ENCODE measurements around the gene PRKN. TPM values are rescaled to one million over a fixed set of nuclear protein-coding genes. Genes with fewer than 3 reads are reported as not detected.

The PRKN gene
- polyA plus RNA-seq, 1 donor from 2014 or later, result 1.2 TPM

DNA sequence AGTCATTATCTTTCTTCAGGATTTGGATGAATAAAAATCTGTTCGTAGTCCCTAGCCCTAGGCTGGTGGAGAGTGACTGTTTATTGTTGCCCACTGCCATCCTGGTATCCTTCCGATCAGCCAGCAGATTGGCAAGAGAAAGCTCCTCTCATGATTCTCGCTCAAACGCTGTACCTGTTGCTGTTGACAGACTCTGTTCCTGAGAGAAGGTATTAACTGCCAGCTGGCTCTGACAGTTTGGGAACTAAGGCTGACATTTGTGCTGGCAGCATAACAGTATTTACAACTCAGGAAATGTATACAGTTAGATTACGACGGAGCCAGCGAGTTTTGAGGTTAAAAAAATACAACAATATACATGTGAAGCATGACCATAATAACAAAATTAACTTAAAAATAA lies 674.5 kb downstream of the PRKN start:
- TF ChIP-seq, protein P1, sequence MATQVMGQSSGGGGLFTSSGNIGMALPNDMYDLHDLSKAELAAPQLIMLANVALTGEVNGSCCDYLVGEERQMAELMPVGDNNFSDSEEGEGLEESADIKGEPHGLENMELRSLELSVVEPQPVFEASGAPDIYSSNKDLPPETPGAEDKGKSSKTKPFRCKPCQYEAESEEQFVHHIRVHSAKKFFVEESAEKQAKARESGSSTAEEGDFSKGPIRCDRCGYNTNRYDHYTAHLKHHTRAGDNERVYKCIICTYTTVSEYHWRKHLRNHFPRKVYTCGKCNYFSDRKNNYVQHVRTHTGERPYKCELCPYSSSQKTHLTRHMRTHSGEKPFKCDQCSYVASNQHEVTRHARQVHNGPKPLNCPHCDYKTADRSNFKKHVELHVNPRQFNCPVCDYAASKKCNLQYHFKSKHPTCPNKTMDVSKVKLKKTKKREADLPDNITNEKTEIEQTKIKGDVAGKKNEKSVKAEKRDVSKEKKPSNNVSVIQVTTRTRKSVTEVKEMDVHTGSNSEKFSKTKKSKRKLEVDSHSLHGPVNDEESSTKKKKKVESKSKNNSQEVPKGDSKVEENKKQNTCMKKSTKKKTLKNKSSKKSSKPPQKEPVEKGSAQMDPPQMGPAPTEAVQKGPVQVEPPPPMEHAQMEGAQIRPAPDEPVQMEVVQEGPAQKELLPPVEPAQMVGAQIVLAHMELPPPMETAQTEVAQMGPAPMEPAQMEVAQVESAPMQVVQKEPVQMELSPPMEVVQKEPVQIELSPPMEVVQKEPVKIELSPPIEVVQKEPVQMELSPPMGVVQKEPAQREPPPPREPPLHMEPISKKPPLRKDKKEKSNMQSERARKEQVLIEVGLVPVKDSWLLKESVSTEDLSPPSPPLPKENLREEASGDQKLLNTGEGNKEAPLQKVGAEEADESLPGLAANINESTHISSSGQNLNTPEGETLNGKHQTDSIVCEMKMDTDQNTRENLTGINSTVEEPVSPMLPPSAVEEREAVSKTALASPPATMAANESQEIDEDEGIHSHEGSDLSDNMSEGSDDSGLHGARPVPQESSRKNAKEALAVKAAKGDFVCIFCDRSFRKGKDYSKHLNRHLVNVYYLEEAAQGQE (IDR thresholded peaks at IDR 0.05; ENCODE audit: borderline replicate concordance), result no peak
- TF ChIP-seq SMC3 (conservative IDR thresholded peaks at IDR 0.05; ENCODE audit: poor library complexity) (no peak), MXI1 (conservative IDR thresholded peaks at IDR 0.05; ENCODE audit: poor library complexity, severe bottlenecking) (no peak), TAF1 (IDR thresholded peaks at IDR 0.05; ENCODE audit: low read depth) (no peak), POLR2AphosphoS5 (IDR thresholded peaks at IDR 0.05) (no peak), EZH2 (IDR thresholded peaks at IDR 0.05; ENCODE audit: borderline replicate concordance, insufficient read depth, low read length, poor library complexity, severe bottlenecking) (no peak), RAD21 (conservative IDR thresholded peaks at IDR 0.05) (no peak), EP300 (conservative IDR thresholded peaks at IDR 0.05; ENCODE audit: poor library complexity, severe bottlenecking) (no peak)
- TF ChIP-seq, protein P2, sequence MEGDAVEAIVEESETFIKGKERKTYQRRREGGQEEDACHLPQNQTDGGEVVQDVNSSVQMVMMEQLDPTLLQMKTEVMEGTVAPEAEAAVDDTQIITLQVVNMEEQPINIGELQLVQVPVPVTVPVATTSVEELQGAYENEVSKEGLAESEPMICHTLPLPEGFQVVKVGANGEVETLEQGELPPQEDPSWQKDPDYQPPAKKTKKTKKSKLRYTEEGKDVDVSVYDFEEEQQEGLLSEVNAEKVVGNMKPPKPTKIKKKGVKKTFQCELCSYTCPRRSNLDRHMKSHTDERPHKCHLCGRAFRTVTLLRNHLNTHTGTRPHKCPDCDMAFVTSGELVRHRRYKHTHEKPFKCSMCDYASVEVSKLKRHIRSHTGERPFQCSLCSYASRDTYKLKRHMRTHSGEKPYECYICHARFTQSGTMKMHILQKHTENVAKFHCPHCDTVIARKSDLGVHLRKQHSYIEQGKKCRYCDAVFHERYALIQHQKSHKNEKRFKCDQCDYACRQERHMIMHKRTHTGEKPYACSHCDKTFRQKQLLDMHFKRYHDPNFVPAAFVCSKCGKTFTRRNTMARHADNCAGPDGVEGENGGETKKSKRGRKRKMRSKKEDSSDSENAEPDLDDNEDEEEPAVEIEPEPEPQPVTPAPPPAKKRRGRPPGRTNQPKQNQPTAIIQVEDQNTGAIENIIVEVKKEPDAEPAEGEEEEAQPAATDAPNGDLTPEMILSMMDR (IDR thresholded peaks at IDR 0.05; ENCODE audit: poor library complexity, severe bottlenecking), result no peak
- Histone ChIP-seq H3K9me3 (ENCODE audit: low read length) (no peaks in the 10 kb centered on the region), H2AFZ (ENCODE audit: low read depth, low read length) (no peak overlapping the region), H3F3A (ENCODE audit: insufficient read depth, low read length, poor library complexity, severe bottlenecking) (no peaks in the 10 kb centered on the region), H3K4me2 (ENCODE audit: low read length) (no peak overlapping the region), H4K20me1 (ENCODE audit: insufficient read depth) (no peaks in the 10 kb centered on the region), H3K27ac (ENCODE audit: low read length) (no peak overlapping the region), H3K4me3 (ENCODE audit: low read length) (no peak overlapping the region), H3K9me2 (ENCODE audit: insufficient read depth, low read length) (no peaks in the 10 kb centered on the region), H3K9ac (ENCODE audit: low read length) (no peak overlapping the region), H3K36me3 (ENCODE audit: insufficient read depth, low read length) (no peaks in the 10 kb centered on the region), H3K27me3 (ENCODE audit: insufficient read depth, low read depth, low read length) (no peaks in the 10 kb centered on the region), H3K79me2 (replicated peaks; ENCODE audit: insufficient read depth, low read length) (no peaks in the 10 kb centered on the region)

DNA sequence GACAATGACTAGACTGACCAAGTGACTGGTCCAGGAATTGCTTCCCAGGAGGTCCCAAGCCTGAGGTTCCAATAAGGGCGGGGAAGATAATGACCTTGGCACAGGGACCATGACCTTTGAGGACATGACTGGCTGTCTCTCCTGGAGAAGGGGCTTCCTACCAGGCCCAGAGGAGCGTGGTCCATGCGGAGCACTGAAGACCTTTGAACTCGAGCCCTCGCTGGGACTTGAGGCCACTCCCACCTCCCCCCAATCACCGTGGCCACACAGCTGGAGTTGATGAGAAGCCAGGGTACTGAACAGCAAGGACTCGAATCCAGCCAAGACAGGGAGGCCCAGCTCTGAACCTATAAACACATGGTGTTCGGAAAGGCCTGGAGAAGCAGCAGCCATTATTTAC lies 677.0 kb downstream of the PRKN start:
- H2AFZ ChIP-seq (ENCODE audit: low read depth, low read length), result no peak overlapping the region
- no peak overlapping the region for H3K27ac ChIP-seq (ENCODE audit: low read length)
- no peak overlapping the region for H3K4me3 ChIP-seq (ENCODE audit: low read length)

More for the DNA sequence above, 677.0 kb downstream of the PRKN start:
- no peaks in the 10 kb centered on the region for H3K9me3 ChIP-seq (ENCODE audit: low read length)
- no peaks in the 10 kb centered on the region for H3K79me2 ChIP-seq (replicated peaks; ENCODE audit: insufficient read depth, low read length)
- no peaks in the 10 kb centered on the region for H3K36me3 ChIP-seq (ENCODE audit: insufficient read depth, low read length)
- TF ChIP-seq RAD21 (conservative IDR thresholded peaks at IDR 0.05) (no peak), MXI1 (conservative IDR thresholded peaks at IDR 0.05; ENCODE audit: poor library complexity, severe bottlenecking) (no peak), SMC3 (conservative IDR thresholded peaks at IDR 0.05; ENCODE audit: poor library complexity) (no peak), EZH2 (IDR thresholded peaks at IDR 0.05; ENCODE audit: borderline replicate concordance, insufficient read depth, low read length, poor library complexity, severe bottlenecking) (no peak), TAF1 (IDR thresholded peaks at IDR 0.05; ENCODE audit: low read depth) (no peak)
- TF ChIP-seq, protein P1 (IDR thresholded peaks at IDR 0.05; ENCODE audit: borderline replicate concordance), result no peak
- H4K20me1 ChIP-seq (ENCODE audit: insufficient read depth), result no peaks in the 10 kb centered on the region
- H3K9ac ChIP-seq (ENCODE audit: low read length), result no peak overlapping the region
- no peaks in the 10 kb centered on the region for H3F3A ChIP-seq (ENCODE audit: insufficient read depth, low read length, poor library complexity, severe bottlenecking)
- no peak overlapping the region for H3K4me2 ChIP-seq (ENCODE audit: low read length)
- no peaks in the 10 kb centered on the region for H3K27me3 ChIP-seq (ENCODE audit: insufficient read depth, low read depth, low read length)
- H3K9me2 ChIP-seq (ENCODE audit: insufficient read depth, low read length), result no peaks in the 10 kb centered on the region

Measured in neural cell (in vitro differentiated cells).